PC-3 (cell line): ENCODE results near the gene SAMD4A.

Source experiments
- CTCF ChIP-seq: fragments of 300-600 bp; sonication (generic); conservative IDR thresholded peaks from 2 replicates; pipeline ENCODE4 v1.5.1; 2017; ENCODE audit warnings: antibody characterized with exemption, low read depth, mild to moderate bottlenecking, low read length
- EZH2 ChIP-seq: fragments of 300-600 bp; sonication (generic); IDR thresholded peaks from one replicate; pipeline ENCODE4 v1.6.1; 2017; ENCODE audit warnings: antibody characterized with exemption, mild to moderate bottlenecking, low read length; ENCODE audit not compliant: unreplicated experiment

- TF ChIP-seq CTCF: no peak
- no peak for TF ChIP-seq EZH2
These were observed 216.7 kb downstream of the SAMD4A start for GRCh38 chr14:54783660-54784015.
